GM18511 (cell line): ENCODE results near the gene HPN.

ENCODE experiments used
- ATAC-seq: cut with Tn5 transposase; IDR thresholded peaks from one replicate; pipeline ENCODE4 v1.9.1; 2021; ENCODE audit warnings: mild to moderate bottlenecking, moderate library complexity; ENCODE audit not compliant: unreplicated experiment

The HPN gene

DNA sequence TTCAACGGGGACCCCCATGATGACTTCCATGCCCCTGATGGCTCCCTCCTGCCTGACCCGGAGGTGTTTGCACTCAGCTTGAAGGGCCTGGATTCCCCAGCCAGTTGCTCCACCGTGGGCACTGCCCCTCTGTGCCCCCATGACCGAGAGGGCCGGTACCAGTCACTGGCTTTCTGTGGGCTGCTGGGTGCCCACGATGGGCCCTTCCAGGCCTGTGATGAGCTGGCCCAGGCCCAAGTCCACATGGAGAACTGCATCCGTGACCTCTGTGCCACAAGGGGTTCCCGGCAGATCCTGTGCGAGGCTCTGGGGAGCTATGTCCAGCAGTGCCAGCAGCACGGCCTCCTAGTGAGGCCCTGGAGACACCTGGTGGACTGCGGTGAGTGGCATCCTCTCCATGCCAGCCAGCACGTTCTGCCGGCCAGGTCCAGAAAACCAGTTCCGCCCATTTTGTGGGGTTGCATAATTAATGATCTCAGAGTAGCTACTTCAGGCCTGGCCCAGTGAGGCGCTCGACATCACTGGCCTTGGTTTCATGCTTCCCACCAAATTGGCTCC lies 39.2 kb downstream of the HPN start:
- ATAC-seq, result no peak

DNA sequence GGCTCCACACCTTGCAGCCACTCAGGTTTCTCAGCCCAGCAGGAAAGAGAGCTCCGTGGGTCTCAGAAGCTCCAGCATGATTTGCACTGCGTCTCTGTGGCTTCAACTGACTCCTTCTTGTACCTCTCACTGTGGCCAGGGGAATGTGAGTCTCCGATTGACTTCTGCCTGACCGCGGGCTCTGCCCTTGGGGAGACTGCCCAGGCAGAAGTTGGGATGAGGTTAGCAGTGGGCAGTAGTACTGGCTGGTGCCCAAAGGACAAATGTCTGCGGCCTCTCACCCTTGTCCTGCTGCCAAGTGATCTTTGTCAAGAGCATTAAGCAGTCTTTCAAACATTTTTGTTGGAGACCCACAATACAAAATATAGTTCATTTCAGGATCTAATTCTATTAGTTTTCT lies 39.7 kb downstream of the HPN start:
- ATAC-seq, result no peak

DNA sequence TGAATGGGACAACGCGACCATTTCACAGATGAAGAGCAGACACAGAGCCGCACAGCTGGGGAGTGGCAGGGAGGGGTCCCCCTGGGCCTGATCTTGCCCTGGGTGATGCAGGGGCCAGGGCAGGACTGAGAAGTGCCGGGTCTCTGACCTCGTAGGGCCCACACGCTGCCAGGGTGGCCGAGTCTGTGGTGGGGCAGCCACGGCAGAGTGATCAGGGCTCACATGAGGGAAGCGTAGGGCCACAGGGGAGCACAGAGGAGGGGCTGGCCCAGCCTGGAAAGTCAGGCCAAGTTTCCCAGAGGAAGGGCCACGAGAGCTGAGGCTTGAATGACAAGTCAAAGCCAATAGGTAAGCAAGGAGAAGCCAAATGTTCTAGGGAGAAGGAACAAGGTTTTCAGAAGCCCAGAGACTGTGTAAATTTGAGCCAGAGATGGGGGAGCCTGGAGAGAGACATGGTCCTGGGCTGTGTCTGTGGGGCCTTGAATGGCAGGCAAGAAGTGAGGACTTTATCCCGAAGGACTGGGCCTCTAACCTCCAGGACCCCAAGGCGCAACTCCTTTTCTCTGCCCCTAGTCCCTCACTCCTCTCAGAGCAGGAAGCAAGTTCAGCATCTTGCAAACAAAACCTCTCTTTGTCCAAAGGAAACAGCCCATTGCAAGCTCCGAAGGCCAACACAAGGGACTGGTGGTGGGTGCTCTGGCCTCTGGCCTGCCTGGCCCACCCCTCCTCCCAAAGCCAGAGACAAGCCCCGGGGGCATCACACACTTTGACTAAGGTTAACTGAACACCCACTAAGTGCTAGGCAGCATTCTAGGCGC lies 42.4 kb downstream of the HPN start:
- ATAC-seq, result no peak

DNA sequence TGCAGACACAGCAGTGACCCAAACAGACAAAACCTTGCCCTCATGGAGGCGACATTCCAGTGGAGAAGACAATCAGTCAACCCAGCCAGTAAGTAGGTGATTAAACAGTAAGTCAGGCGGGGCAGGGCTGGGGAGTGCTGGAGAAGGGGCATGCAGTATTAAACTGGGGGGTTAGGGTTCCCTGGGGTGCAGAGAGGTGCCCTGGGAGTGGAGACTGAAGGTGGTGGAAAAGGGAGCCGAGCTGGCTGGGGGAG lies 42.9 kb downstream of the HPN start:
- ATAC-seq, result no peak

DNA sequence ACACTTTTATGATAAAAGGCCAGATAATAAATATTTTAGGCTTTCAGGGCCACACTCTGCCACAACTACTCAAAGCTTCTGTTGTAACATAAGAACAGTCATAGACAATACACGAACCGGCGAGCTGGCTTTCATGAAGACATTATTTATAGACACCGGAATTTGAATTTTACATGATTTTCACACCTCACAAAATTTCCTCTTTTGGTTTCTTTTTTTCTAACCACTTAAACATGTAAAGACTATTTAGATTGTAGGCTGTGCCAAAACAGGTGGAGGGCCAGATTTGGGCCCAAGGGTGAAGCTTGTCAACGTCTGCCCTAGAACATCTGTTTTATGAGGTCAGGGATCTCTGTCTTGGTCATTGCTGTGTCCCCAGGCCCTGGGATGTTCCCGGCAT lies 44.4 kb downstream of the HPN start:
- peak; percentile 77 for ATAC-seq

DNA sequence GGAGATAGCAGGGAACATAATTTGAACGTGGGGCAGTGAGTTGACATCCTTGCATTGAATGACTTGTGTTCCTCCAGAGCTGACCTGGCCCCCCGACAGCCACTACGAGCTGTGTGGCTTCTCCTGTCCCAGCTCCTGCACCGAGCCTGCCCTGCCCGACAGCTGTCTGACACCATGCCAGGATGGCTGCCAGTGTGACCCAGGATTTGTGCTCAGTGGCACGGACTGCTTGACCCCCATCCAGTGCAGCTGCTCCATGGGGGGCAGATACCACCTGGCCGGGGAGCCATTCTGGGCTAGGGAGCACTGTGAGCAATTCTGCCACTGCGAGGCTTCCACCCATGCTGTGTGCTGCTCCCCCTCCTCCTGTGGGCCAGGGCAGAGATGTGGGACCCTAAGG lies 44.9 kb downstream of the HPN start:
- ATAC-seq, result no peak

DNA sequence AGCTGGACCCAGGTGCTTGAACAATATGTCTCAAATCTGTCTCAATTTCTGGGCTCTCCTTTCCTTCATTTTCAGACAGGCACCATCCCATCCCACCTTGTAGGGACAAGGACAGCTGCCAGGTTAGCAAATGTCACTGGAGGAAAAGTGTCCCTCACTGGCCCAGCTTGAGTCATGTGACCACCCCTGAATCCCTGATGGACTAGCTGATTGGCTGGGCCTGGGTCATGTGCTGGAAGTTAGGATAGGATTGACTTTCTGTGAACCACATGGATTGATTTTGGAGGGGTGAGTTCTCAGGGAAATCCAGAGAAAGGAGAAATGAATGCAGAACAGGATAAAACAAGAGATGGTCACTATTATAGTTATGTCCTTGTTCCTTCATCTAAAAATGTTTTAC lies 45.9 kb downstream of the HPN start:
- ATAC-seq, result no peak

DNA sequence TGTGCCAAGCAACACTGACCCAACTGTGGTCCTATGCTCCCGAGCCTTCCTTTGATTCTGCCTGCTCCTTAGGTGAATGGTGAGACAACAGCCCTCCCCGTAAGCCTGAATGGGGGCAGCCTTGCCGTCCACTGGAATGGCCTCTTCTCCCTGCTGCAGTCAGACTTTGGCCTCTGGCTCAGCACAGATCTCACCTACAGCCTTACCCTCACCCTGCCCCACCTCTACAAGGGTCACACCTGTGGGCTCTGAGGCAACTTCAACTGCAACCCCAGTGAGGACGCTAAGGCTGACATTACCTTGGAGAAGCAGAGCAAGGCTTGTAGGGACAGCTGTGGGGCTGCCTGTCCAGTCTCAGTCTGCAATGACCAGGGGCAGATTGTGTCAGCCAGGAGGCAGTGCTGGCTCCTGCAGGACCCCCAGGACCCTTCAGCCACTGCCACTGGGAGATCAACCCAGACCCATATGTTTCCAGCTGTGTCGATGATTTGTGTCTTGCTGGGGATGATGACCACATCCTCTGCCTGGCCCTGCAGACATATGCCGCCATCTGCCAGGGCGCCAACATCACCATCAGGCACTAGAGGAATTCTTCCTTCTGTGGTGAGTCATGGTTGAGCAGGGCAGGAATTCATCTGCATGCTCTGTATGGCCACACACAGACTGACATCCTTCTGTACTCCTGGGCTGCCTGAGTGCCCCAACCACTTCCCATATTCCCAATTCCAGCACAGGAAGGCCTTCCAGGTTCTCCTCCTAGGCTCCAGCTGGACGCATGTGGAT lies 46.8 kb downstream of the HPN start:
- ATAC-seq, result no peak

DNA sequence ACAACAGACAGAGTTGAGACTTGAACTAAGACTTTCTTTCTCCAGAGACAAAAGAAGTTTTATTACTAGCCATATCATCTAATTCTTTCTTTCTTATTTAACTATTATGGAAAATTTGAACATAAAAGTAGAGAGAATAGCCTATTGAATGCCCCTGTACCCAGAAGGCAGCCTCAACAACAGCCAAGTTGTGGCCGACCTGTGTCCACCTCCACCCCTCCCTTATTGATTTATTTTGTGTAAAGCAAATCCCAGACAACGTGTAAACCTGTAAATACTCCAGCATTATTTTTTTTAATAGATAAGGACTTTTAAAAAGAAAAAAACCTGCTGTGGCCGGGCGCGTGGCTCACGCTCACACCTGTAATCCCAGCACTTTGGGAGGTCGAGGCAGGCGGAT lies 48.0 kb downstream of the HPN start:
- ATAC-seq, result no peak

DNA sequence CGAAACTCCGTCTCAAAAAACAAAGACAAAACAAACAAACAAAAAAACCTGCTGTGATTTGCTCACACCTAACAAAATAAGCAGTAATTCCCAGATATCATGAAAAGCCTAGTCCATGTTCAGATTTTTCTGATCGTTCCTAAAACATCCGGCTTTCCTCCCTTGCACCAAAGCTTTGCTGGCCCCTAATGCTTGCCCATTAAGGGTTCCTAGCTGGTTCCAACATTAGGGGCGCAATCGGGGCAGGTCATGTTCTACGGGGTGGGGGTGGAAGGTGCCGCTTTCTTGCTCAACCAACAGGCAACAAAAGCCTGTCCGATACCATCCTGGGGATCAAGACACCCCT lies 48.6 kb downstream of the HPN start:
- ATAC-seq, result no peak

DNA sequence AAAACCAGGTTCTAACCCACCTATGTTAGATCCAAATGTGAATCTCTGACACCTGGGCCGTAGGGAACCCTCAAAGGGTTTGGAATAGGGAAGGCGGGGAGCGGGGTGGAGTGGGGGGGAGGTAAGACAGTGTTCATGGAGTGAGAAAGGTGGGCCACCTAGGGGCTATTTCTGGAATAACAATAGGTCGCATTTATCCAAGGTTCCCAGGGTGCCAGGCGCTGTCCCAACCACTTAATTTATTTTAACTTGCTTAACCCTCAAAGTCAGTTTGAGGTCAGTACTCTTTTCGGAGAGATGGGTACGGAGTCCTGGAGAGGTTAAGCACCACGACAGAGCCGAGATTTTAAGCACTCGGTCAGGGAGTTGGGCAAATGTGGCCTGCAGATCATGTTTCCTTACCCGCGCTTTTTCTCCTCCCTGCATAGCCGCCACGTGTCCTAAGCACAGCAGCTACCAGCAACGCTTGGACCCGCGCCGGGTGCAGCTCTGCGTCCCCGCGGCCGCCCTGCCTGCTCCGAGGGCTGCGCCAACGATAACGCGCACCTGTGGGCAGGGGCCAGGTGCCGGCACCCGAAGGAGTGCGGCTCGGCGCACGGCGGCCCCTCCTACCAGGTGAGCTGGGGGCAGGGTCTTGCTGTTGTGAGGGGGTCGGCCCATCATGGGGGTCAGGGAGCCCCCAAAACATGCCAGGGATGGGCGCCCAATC lies 49.1 kb downstream of the HPN start:
- ATAC-seq, result no peak

DNA sequence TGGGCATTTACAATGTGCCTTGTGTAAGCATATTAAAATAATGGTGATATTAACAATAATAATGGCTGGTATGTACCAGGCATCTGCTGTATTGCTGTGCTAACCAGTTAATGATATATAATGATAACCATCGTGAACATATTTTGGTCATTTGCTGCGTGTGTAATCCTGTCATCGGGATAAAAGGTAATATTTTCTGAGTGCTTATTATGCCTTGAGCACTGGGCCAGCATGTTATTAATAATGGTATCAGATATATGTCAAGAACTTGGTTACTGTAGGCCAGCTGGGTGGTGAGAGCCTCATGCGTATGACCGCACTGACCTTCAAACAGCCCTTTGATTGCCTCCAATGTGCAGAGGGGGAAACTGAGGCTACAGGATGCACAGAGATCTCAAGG lies 51.9 kb downstream of the HPN start:
- no peak for ATAC-seq

DNA sequence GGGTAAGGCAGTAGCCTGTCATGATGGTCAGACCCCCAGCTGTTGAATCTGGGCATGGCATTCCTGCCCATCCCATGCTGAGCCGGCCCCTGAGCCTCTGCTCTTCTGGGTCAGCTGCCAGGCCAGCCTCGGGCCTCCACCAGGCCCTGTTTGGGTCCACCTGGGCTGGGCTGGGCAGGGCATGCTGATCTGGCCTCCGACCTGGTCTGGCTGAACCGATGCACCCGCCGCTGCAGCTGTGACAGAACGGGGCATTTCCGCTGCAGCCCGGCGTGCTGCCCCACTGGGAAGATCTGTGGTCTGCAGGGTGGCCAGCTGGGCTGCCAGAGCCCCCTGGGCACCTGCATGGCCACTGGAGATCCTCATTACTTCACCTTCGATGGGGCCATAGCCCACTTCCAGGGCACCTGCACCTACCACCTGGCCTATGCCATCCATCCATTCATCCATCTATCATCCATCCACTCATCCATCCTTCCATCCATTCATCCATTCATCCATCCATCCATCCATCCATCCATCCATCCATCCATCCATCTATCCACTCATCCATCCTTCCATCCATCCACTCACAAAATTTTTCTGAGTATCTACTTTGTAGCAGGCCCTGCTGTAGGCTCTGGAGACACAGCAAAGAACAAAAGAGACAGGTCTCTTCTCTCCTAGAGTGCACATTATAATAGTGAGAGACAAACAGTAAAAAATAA lies 52.6 kb downstream of the HPN start:
- ATAC-seq, result no peak

DNA sequence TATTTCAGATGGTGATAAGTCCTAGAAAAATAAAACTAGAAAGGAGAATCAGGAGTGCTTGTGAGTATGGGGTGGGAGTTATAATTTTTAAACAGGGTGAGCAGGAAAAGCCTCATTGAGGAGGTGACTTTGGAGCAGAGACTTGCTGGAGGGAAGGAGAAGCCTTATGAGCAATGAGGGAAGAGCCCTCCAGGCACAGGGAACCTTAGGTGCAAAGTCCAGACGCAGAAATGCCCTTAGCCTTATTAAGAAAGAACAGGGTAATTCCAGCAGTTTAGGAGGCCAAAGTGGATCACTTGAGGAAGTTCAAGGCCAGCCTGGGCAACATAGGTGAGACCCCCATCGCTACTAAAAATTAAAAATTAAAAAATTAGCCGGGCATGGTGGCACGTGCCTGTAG lies 53.1 kb downstream of the HPN start:
- ATAC-seq, result no peak

DNA sequence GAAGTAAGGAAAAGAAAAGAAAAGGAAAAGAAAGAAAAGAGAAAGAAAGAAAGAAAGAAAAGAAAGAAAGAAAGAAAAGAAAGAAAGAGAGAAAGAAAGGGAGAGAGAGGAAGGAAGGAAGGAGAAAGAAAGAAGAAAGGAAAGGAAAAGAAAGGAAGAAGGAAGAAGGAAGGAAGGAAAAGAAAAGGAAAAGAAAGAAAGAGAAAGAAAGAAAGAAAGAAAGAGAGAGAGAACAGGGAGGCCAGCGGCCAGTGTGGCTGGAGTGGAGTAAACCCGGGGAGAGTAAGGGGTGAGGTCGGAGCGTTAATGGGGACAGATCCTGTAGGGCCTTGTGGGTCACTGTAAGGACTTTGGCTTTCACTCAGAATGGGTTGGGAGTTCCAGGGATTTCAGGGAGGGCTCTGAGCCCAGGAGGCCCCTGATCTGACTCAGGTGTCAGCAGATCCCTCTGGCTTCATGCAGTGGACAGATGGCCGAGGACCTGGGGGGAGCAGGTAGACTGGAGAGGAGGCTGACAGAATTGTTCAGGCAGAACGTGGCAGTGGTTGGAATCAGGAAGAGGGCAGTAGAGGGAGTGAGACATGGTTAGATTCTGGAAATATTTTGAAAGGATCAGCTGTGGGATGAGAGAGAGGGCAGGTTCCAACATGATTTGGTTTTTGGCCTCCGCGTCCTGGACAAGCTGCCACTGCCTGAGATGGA lies 54.3 kb downstream of the HPN start:
- no peak for ATAC-seq

DNA sequence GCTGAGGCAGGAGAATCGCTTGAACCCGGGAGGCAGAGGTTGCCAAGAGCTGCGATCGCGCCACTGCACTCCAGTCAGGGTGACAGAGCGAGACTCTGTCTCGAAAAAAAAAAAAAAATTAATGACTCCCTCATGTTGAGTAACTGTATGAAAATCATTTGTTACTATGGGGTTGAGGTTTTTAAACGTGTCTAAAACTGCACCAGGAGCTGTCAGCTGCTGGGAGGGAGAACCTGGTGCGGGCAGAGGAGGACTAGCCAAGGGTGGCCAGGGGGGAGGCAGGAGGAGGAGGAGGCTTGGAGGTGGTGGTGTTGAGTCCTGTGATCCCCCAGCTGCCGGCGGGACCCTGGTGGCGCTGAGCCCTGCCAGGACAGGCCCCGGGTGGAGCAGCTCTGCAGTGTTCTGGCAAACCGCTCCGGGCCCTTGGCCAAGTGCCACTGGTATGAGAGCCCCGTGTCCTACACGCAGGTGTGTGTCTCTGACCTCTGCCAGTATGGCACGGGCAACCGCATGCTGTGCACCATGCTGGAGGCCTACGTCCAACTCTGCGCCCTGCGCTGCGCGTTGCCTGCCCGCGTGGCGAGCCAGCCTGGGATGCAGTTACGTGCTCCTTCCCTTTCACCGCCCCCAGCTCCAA lies 57.0 kb downstream of the HPN start:
- ATAC-seq, result no peak

DNA sequence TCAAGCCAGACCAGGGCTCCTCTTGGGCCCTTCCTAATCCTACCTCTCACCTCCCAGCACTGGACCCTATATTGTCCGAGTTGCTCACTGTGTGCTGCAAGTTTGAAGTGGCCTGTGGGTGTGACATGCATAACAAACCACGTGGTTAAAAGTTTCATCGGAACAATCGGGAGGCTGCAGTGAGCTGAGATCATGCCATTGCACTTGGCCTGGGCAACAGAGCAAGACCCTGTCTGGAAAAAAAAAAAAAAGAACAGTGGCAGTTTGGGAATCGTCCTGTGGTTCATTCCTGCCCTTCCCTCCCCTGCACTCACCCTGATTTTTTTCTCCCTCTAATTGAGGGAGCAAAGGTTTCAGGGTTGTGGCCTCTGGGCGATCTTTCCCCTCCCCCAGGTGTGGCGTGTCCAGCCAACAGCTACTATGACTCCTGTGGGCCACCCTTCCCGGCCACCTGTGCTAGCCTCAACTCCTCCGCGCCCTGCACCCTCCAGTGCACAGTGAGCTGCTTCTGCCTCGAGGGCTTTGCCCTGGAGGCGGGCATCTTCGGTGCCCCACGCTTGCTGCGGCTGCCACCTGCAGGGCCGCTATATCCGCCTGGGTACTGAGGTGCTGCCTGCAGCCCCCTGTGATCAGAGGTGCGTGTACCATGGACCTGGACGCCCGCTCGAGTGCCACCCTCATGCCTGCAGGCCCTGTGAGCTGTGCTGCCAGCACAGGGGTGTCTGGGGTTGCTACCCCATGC lies 57.8 kb downstream of the HPN start:
- no peak for ATAC-seq

DNA sequence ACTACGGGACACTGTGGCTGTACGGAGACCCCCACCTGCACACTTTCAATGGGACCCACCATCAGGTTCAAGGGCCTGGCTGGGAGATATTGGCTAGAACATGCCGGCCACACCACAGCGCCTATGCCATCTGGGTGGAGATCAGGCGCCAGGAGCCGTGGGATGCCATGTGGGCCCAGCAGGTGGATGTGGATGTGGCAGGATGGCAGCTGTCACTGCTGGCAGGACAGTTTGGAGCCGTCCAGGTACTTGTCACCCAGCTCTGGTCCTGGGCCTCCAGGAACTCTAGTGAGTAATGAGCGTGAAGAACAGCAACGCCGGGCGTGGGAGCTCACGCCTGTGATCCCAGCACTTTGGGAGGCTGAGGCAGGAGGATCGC lies 58.4 kb downstream of the HPN start:
- ATAC-seq, result no peak
